Measurements from ENCODE around the gene ITPRIP.

Gene ITPRIP

GRCh38 chr10:104323760-104324201 lies 14.5 kb downstream of the ITPRIP start:
- H3K27ac ChIP-seq = peak overlapping the region; percentile 99
- POLR2A ChIA-PET (ENCODE audit: low non-redundant PET) = no interaction called here
- TF ChIP-seq CTCF (conservative IDR thresholded peaks at IDR 0.05; ENCODE audit: low read depth) = no peak
- DNase-seq (ENCODE audit: low spot score) = no peak
- CTCF ChIA-PET = interaction anchor here (0.6 to 1.0 kb wide), 2 partner anchors 15 to 39 kb away, joined by 3 read pairs; partner anchors contain the start of gene ITPRIP

- no peak for DNase-seq (ENCODE audit: low spot score)
- POLR2A ChIA-PET (ENCODE audit: low non-redundant PET) = no interaction called here
- CTCF ChIA-PET = interaction anchor here (1.0 kb wide), 1 partner anchor 15 kb away, joined by 3 read pairs; the partner anchor contains the start of gene ITPRIP
- no peak for TF ChIP-seq CTCF (conservative IDR thresholded peaks at IDR 0.05; ENCODE audit: low read depth)
- H3K27ac ChIP-seq = peak overlapping the region; percentile 99
Observed at GRCh38 chr10:104323085-104323484, 15.2 kb downstream of the ITPRIP start.

- CTCF ChIA-PET = interaction anchor here (0.6 to 2.3 kb wide), 3 partner anchors 14 to 30 kb away, joined by 5 to 14 read pairs (median 10); no protein-coding TSS in a partner anchor
- POLR2A ChIA-PET (ENCODE audit: low non-redundant PET) = interaction anchor here (1.3 kb wide), 1 partner anchor 8 kb away, joined by 7 read pairs; no protein-coding TSS in a partner anchor
- TF ChIP-seq CTCF (conservative IDR thresholded peaks at IDR 0.05; ENCODE audit: low read depth) = no peak
- DNase-seq (ENCODE audit: low spot score) = peak; percentile 83
- H3K27ac ChIP-seq = peak overlapping the region; percentile 99
Observed at GRCh38 chr10:104322416-104322782, 15.9 kb downstream of the ITPRIP start.

GRCh38 chr10:104321725-104322415 lies 16.4 kb downstream of the ITPRIP start:
- no peak for TF ChIP-seq CTCF (conservative IDR thresholded peaks at IDR 0.05; ENCODE audit: low read depth)
- no peak for DNase-seq (ENCODE audit: low spot score)
- POLR2A ChIA-PET (ENCODE audit: low non-redundant PET) = interaction anchor here (1.3 kb wide), 1 partner anchor 9 kb away, joined by 7 read pairs; no protein-coding TSS in a partner anchor
- H3K27ac ChIP-seq = peak overlapping the region; percentile 99
- CTCF ChIA-PET = interaction anchor here (0.6 to 2.3 kb wide), 8 partner anchors 9 to 48 kb away, joined by 3 to 14 read pairs (median 4); partner anchors contain the start of gene ITPRIP

- H3K27ac ChIP-seq = peak overlapping the region; percentile 99
- ChIA-PET CTCF (interaction anchor here (0.6 to 2.3 kb wide), 8 partner anchors 8 to 47 kb away, joined by 3 to 14 read pairs (median 4); partner anchors contain the start of gene ITPRIP), POLR2A (ENCODE audit: low non-redundant PET) (interaction anchor here (1.3 kb wide), 1 partner anchor 9 kb away, joined by 7 read pairs; no protein-coding TSS in a partner anchor)
- no peak for DNase-seq (ENCODE audit: low spot score)
- no peak for TF ChIP-seq CTCF (conservative IDR thresholded peaks at IDR 0.05; ENCODE audit: low read depth)
Observed at GRCh38 chr10:104321226-104321625, 17.0 kb downstream of the ITPRIP start.

- TF ChIP-seq CTCF (conservative IDR thresholded peaks at IDR 0.05; ENCODE audit: low read depth) = no peak
- POLR2A ChIA-PET (ENCODE audit: low non-redundant PET) = interaction anchor here (0.6 kb wide), 1 partner anchor 10 kb away, joined by 3 read pairs; no protein-coding TSS in a partner anchor
- CTCF ChIA-PET = interaction anchor here (0.7 to 1.4 kb wide), 5 partner anchors 14 to 196 kb away, joined by 3 to 4 read pairs (median 4); partner anchors contain the start of gene ITPRIP
- H3K27ac ChIP-seq = peak overlapping the region; percentile 86
- DNase-seq (ENCODE audit: low spot score) = peak; percentile 59
Observed at GRCh38 chr10:104318810-104319741, 19.2 kb downstream of the ITPRIP start.

All from RWPE1 (cell line).